ENCODE data around the gene TACO1. TPM values are rescaled to one million over a fixed set of nuclear protein-coding genes. Genes with fewer than 3 reads are reported as not detected.

TACO1 gene
- total and polyA plus RNA-seq, 2 experiments from 2014 or later, result 15.4 to 19.9 TPM

DNA sequence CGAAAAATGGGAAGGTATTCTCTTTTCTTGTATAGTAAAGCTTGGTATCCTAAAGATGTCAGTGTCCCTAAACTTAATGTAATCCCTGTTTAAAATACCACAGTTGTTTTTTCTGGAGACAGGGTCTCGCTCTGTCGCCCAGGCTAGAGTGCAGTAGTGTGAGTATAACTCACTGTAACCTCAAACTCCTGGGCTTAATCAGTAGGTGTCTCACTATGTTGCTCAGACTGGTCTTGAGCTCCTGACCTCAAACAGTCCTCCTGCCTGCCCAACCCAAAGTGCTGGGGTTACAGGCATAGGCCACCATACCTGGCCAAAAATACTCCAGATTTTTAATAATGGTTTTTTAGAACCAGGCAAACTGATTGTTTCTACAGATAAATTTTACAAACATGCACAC, 42.3 kb upstream of the TACO1 start:
- Histone ChIP-seq H2AFZ (no peak overlapping the region), H3K27me3 (ENCODE audit: insufficient read depth) (no peaks in the 10 kb centered on the region), H3K27ac (ENCODE audit: low read depth) (no peak overlapping the region), H3K4me3 (no peak overlapping the region), H3F3A (replicated peaks; ENCODE audit: low read depth) (no peaks in the 10 kb centered on the region), H3K4me1 (ENCODE audit: insufficient read depth) (no peaks in the 10 kb centered on the region), H3K79me2 (replicated peaks; ENCODE audit: insufficient read depth) (peaks cover 97% of the 10 kb centered on the region), H3K36me3 (ENCODE audit: insufficient read depth) (peaks cover 4% of the 10 kb centered on the region; the same call in 1 of the 2 replicates), H3K9me2 (ENCODE audit: insufficient read depth) (no peaks in the 10 kb centered on the region), H4K20me1 (replicated peaks; ENCODE audit: insufficient read depth) (peaks cover 60% of the 10 kb centered on the region), H3K4me2 (no peak overlapping the region)
- peaks cover 11% of the 10 kb centered on the region; the same call in 2 of the 3 replicates for H3K36me3 Mint-ChIP-seq (ENCODE audit: low read depth)
- no peaks in the 10 kb centered on the region; the same call in 2 of the 3 replicates for H3K9me3 Mint-ChIP-seq
- no peaks in the 10 kb centered on the region; the same call in 2 of the 3 replicates for H3K4me1 Mint-ChIP-seq
- TF ChIP-seq ZNF331 (CRISPR knock-in tag; IDR thresholded peaks at IDR 0.05; ENCODE audit: low read depth) (no peak), POLR2AphosphoS5 (IDR thresholded peaks at IDR 0.05; ENCODE audit: low read depth) (no peak), JUNB (IDR thresholded peaks at IDR 0.05; ENCODE audit: unreplicated experiment) (no peak), STAT1 (IDR thresholded peaks at IDR 0.05; ENCODE audit: unreplicated experiment) (no peak), EZH2 (IDR thresholded peaks at IDR 0.05; ENCODE audit: low read depth, unreplicated experiment) (no peak), NANOG (IDR thresholded peaks at IDR 0.05; ENCODE audit: borderline replicate concordance) (no peak), EZH2phosphoT487 (IDR thresholded peaks at IDR 0.05; ENCODE audit: unreplicated experiment) (no peak), ZNF114 (CRISPR knock-in tag; IDR thresholded peaks at IDR 0.05) (no peak), CREB1 (CRISPR knock-in tag; IDR thresholded peaks at IDR 0.05; ENCODE audit: low read depth) (no peak)
- TF ChIP-seq, protein P1, sequence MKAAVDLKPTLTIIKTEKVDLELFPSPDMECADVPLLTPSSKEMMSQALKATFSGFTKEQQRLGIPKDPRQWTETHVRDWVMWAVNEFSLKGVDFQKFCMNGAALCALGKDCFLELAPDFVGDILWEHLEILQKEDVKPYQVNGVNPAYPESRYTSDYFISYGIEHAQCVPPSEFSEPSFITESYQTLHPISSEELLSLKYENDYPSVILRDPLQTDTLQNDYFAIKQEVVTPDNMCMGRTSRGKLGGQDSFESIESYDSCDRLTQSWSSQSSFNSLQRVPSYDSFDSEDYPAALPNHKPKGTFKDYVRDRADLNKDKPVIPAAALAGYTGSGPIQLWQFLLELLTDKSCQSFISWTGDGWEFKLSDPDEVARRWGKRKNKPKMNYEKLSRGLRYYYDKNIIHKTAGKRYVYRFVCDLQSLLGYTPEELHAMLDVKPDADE (IDR thresholded peaks at IDR 0.05), result no peak
- TF ChIP-seq, protein P2, sequence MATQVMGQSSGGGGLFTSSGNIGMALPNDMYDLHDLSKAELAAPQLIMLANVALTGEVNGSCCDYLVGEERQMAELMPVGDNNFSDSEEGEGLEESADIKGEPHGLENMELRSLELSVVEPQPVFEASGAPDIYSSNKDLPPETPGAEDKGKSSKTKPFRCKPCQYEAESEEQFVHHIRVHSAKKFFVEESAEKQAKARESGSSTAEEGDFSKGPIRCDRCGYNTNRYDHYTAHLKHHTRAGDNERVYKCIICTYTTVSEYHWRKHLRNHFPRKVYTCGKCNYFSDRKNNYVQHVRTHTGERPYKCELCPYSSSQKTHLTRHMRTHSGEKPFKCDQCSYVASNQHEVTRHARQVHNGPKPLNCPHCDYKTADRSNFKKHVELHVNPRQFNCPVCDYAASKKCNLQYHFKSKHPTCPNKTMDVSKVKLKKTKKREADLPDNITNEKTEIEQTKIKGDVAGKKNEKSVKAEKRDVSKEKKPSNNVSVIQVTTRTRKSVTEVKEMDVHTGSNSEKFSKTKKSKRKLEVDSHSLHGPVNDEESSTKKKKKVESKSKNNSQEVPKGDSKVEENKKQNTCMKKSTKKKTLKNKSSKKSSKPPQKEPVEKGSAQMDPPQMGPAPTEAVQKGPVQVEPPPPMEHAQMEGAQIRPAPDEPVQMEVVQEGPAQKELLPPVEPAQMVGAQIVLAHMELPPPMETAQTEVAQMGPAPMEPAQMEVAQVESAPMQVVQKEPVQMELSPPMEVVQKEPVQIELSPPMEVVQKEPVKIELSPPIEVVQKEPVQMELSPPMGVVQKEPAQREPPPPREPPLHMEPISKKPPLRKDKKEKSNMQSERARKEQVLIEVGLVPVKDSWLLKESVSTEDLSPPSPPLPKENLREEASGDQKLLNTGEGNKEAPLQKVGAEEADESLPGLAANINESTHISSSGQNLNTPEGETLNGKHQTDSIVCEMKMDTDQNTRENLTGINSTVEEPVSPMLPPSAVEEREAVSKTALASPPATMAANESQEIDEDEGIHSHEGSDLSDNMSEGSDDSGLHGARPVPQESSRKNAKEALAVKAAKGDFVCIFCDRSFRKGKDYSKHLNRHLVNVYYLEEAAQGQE (IDR thresholded peaks at IDR 0.05; ENCODE audit: unreplicated experiment), result no peak
- TF ChIP-seq, protein P3, sequence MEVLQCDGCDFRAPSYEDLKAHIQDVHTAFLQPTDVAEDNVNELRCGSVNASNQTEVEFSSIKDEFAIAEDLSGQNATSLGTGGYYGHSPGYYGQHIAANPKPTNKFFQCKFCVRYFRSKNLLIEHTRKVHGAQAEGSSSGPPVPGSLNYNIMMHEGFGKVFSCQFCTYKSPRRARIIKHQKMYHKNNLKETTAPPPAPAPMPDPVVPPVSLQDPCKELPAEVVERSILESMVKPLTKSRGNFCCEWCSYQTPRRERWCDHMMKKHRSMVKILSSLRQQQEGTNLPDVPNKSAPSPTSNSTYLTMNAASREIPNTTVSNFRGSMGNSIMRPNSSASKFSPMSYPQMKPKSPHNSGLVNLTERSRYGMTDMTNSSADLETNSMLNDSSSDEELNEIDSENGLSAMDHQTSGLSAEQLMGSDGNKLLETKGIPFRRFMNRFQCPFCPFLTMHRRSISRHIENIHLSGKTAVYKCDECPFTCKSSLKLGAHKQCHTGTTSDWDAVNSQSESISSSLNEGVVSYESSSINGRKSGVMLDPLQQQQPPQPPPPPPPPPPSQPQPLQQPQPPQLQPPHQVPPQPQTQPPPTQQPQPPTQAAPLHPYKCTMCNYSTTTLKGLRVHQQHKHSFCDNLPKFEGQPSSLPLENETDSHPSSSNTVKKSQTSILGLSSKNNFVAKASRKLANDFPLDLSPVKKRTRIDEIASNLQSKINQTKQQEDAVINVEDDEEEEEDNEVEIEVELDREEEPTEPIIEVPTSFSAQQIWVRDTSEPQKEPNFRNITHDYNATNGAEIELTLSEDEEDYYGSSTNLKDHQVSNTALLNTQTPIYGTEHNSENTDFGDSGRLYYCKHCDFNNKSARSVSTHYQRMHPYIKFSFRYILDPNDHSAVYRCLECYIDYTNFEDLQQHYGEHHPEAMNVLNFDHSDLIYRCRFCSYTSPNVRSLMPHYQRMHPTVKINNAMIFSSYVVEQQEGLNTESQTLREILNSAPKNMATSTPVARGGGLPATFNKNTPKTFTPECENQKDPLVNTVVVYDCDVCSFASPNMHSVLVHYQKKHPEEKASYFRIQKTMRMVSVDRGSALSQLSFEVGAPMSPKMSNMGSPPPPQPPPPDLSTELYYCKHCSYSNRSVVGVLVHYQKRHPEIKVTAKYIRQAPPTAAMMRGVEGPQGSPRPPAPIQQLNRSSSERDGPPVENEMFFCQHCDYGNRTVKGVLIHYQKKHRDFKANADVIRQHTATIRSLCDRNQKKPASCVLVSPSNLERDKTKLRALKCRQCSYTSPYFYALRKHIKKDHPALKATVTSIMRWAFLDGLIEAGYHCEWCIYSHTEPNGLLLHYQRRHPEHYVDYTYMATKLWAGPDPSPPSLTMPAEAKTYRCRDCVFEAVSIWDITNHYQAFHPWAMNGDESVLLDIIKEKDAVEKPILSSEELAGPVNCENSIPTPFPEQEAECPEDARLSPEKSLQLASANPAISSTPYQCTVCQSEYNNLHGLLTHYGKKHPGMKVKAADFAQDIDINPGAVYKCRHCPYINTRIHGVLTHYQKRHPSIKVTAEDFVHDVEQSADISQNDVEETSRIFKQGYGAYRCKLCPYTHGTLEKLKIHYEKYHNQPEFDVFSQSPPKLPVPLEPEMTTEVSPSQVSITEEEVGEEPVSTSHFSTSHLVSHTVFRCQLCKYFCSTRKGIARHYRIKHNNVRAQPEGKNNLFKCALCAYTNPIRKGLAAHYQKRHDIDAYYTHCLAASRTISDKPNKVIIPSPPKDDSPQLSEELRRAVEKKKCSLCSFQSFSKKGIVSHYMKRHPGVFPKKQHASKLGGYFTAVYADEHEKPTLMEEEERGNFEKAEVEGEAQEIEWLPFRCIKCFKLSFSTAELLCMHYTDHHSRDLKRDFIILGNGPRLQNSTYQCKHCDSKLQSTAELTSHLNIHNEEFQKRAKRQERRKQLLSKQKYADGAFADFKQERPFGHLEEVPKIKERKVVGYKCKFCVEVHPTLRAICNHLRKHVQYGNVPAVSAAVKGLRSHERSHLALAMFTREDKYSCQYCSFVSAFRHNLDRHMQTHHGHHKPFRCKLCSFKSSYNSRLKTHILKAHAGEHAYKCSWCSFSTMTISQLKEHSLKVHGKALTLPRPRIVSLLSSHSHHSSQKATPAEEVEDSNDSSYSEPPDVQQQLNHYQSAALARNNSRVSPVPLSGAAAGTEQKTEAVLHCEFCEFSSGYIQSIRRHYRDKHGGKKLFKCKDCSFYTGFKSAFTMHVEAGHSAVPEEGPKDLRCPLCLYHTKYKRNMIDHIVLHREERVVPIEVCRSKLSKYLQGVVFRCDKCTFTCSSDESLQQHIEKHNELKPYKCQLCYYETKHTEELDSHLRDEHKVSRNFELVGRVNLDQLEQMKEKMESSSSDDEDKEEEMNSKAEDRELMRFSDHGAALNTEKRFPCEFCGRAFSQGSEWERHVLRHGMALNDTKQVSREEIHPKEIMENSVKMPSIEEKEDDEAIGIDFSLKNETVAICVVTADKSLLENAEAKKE (CRISPR knock-in tag; IDR thresholded peaks at IDR 0.05), result no peak
- TF ChIP-seq, protein P4, sequence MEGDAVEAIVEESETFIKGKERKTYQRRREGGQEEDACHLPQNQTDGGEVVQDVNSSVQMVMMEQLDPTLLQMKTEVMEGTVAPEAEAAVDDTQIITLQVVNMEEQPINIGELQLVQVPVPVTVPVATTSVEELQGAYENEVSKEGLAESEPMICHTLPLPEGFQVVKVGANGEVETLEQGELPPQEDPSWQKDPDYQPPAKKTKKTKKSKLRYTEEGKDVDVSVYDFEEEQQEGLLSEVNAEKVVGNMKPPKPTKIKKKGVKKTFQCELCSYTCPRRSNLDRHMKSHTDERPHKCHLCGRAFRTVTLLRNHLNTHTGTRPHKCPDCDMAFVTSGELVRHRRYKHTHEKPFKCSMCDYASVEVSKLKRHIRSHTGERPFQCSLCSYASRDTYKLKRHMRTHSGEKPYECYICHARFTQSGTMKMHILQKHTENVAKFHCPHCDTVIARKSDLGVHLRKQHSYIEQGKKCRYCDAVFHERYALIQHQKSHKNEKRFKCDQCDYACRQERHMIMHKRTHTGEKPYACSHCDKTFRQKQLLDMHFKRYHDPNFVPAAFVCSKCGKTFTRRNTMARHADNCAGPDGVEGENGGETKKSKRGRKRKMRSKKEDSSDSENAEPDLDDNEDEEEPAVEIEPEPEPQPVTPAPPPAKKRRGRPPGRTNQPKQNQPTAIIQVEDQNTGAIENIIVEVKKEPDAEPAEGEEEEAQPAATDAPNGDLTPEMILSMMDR (conservative IDR thresholded peaks at IDR 0.05; ENCODE audit: low read depth in 2 of 2), result no peak
- H3K27ac Mint-ChIP-seq, result no peak overlapping the region
- peaks cover 3% of the 10 kb centered on the region for H3K27me3 Mint-ChIP-seq (ENCODE audit: insufficient read depth, low read depth, poor library complexity)
- DNase-seq (ENCODE audit: low spot score) (no peak), ATAC-seq (no peak)
- no peak overlapping the region for H3K4me3 Mint-ChIP-seq

All from GM23338 (cell line).